Endothelial cell of umbilical vein (primary cell): ENCODE measurements around the gene MEF2D. TPM values are rescaled to one million over a fixed set of nuclear protein-coding genes. Genes with fewer than 3 reads are reported as not detected.

ENCODE experiments used
- BruUV-seq: library from RNA; stranded (reverse); fragments of 400-500 nt; replicated peaks from 2 replicates; lab custom pipeline; 2021; lab: Mats Ljungman, UMichigan
- CTCF ChIA-PET: fragments of 300-600, 350-600 bp; sonication (Branson Sonifier 250); formaldehyde crosslinking; loops from one replicate; lab custom pipeline; 2021; ENCODE audit warnings: antibody characterized with exemption, inconsistent platforms; lab: Charles Lee
- POLR2A ChIA-PET: fragments of 300-600, 350-600 bp; sonication (Branson Sonifier 250); formaldehyde crosslinking; loops from one replicate; lab custom pipeline; 2021; ENCODE audit warnings: antibody characterized with exemption, inconsistent platforms; lab: Charles Lee
- DNase-seq: peaks from one replicate; pipeline ENCODE4 v3.0.0-alpha.2; 2011; ENCODE audit warnings: low read depth, low spot score
- FAIRE-seq: peaks from 2 replicates; lab custom pipeline; 2011; peaks lifted over from hg19 to GRCh38; lab: Jason Lieb, UNC
- H2AFZ ChIP-seq: 2 replicates; pipeline ENCODE4 v1.6.0; 2012; ENCODE audit warnings: low read depth, low read length, control low read depth, inconsistent platforms
- H3K27ac ChIP-seq: 2 replicates; pipeline ENCODE4 v1.5.1; 2011; ENCODE audit warnings: low read depth, mild to moderate bottlenecking, control low read depth, low read length, moderate library complexity; ENCODE audit not compliant: insufficient read depth
- H3K27me3 ChIP-seq, 2 experiments: 2 replicates each; pipeline versions ENCODE4 v1.6.0 to v1.6.1; 2011; ENCODE audit warnings: low read length in 2 of 2, mixed read lengths in 1 of 2; ENCODE audit not compliant: control insufficient read depth in 2 of 2, insufficient read depth in 2 of 2
- H3K36me3 ChIP-seq, 2 experiments: 2 replicates in 1 of 2; 3 replicates in 1 of 2; pipeline ENCODE4 v1.5.1; 2011; ENCODE audit warnings: low read length in 2 of 2, mild to moderate bottlenecking in 1 of 2, moderate library complexity in 1 of 2; ENCODE audit not compliant: control insufficient read depth in 2 of 2, insufficient read depth in 2 of 2; ENCODE audit errors: extremely low read depth in 1 of 2
- H3K4me1 ChIP-seq: 3 replicates; pipeline ENCODE4 v1.5.1; 2011; ENCODE audit warnings: mild to moderate bottlenecking, low read length; ENCODE audit not compliant: control insufficient read depth, insufficient read depth; ENCODE audit errors: extremely low read depth
- H3K4me2 ChIP-seq: 2 replicates; pipeline ENCODE4 v1.6.1; 2011; ENCODE audit warnings: low read length, control low read depth, mixed read lengths; ENCODE audit not compliant: insufficient read depth
- H3K4me3 ChIP-seq, 3 experiments: fragments of 200-600 bp in 1 of 3; sonication (generic), shearing (Covaris generic) in 1 of 3; replicated peaks in 1 of 3; 2 replicates each; pipeline ENCODE4 v1.5.1; 2011 to 2016; ENCODE audit warnings: control low read depth in 3 of 3, low read length in 3 of 3, mild to moderate bottlenecking in 2 of 3, inconsistent platforms in 1 of 3, low read depth in 1 of 3, moderate library complexity in 1 of 3; ENCODE audit not compliant: insufficient read depth in 1 of 3
- H3K79me2 ChIP-seq: 2 replicates; pipeline ENCODE4 v1.6.0; 2012; ENCODE audit warnings: low read length, inconsistent platforms; ENCODE audit not compliant: control insufficient read depth, insufficient read depth
- H3K9ac ChIP-seq: replicated peaks from 2 replicates; pipeline ENCODE3; 2011; ENCODE audit warnings: low read length, control low read depth; ENCODE audit not compliant: insufficient read depth; ENCODE audit errors: extremely low read depth
- H3K9me1 ChIP-seq: replicated peaks from 3 replicates; pipeline ENCODE4 v1.6.0; 2011; ENCODE audit warnings: mild to moderate bottlenecking, low read length; ENCODE audit not compliant: control insufficient read depth, insufficient read depth; ENCODE audit errors: extremely low read depth
- H3K9me3 ChIP-seq: replicated peaks from 2 replicates; pipeline ENCODE4 v1.5.1; 2012; ENCODE audit warnings: low read length, inconsistent platforms; ENCODE audit not compliant: control insufficient read depth, insufficient read depth
- H4K20me1 ChIP-seq: replicated peaks from 2 replicates; pipeline ENCODE3; 2011; ENCODE audit warnings: mild to moderate bottlenecking, low read length; ENCODE audit not compliant: control insufficient read depth, insufficient read depth; ENCODE audit errors: extremely low read depth
- EZH2 ChIP-seq: IDR thresholded peaks from 2 replicates; pipeline ENCODE4 v1.6.1; 2012; ENCODE audit warnings: borderline replicate concordance, low read depth, mild to moderate bottlenecking, moderate library complexity, low read length, inconsistent platforms; ENCODE audit not compliant: severe bottlenecking
- FOS ChIP-seq: IDR thresholded peaks from 2 replicates; pipeline ENCODE4 v1.6.1; 2011; ENCODE audit warnings: mild to moderate bottlenecking, low read length, moderate library complexity, borderline replicate concordance; ENCODE audit not compliant: insufficient read depth
- GATA2 ChIP-seq: IDR thresholded peaks from 2 replicates; pipeline ENCODE4 v1.7.0; 2011; ENCODE audit warnings: low read depth, mild to moderate bottlenecking, moderate library complexity, mixed read lengths, low read length; ENCODE audit not compliant: insufficient read length, insufficient read depth
- JUN ChIP-seq: IDR thresholded peaks from 2 replicates; pipeline ENCODE4 v1.6.1; 2011; ENCODE audit warnings: borderline replicate concordance, low read depth; ENCODE audit not compliant: insufficient read length, insufficient read depth
- MYC ChIP-seq: IDR thresholded peaks from one replicate; pipeline ENCODE4 v1.6.1; 2011; ENCODE audit warnings: mild to moderate bottlenecking, low read depth, low read length
- POLR2A ChIP-seq: IDR thresholded peaks from 2 replicates; pipeline ENCODE4 v1.6.1; 2012; ENCODE audit warnings: low read depth, mild to moderate bottlenecking, control low read depth, low read length
- POLR2AphosphoS5 ChIP-seq: IDR thresholded peaks from 2 replicates; pipeline ENCODE4 v1.6.1; 2012; ENCODE audit warnings: low read depth, mild to moderate bottlenecking, control low read depth, low read length, moderate library complexity; ENCODE audit not compliant: insufficient read depth
- dilution Hi-C: fragments of 300-500 bp; cut with MboI; formaldehyde crosslinking; loops from one replicate; pipeline ENCODE4 v1.15.0; 2019; ENCODE audit warnings: low sequenced_read_pairs; ENCODE audit not compliant: extremely low pct_ligation_motif_present
- intact Hi-C: fragments of 100-400 bp; cut with micrococcal nuclease; formaldehyde crosslinking; loops from one replicate; pipeline ENCODE4 v1.10.0; 2022
- polyA plus RNA-seq, 4 experiments: library from polyadenylated mRNA; depleted of rRNA in 3 of 4; stranded (reverse) in 3 of 4; unstranded in 1 of 4; fragments of >200 nt; gene quantifications; 2 replicates each; pipeline versions ENCODE4 v1.2.1 to v1.2.3, GENCODE V29; 2011 to 2012; ENCODE audit warnings: missing spikeins in 1 of 4
- total RNA-seq: library from RNA; stranded (reverse); gene quantifications from 2 replicates; pipeline ENCODE4 v1.2.3, GENCODE V29; 2021
- TF ChIP-seq, protein P1 (sequence below): IDR thresholded peaks from 2 replicates; pipeline ENCODE4 v1.6.1; 2011; ENCODE audit not compliant: insufficient read depth, insufficient read length
- TF ChIP-seq, protein P2 (sequence below), 2 donors: IDR thresholded peaks; 1 replicate in 1 of 2; 2 replicates in 1 of 2; pipeline ENCODE4 v1.5.1; 2011; ENCODE audit warnings: low read length in 2 of 2, mild to moderate bottlenecking in 2 of 2, moderate library complexity in 2 of 2, control low read depth in 1 of 2, inconsistent platforms in 1 of 2, low read depth in 1 of 2; ENCODE audit not compliant: insufficient read depth in 1 of 2; ENCODE audit errors: extremely low read depth in 1 of 2

Gene MEF2D
- total and polyA plus RNA-seq, 2 donors (not counting 3 experiments of a cell fraction or from before 2014, with no cell fraction given): 45.4 to 52.2 TPM

GRCh38 chr1:156525071-156525501, 24.5 kb upstream of the MEF2D start:
- POLR2A ChIA-PET: no interaction called here
- Histone ChIP-seq H3K79me2 (no peaks in the 10 kb centered on the region), H3K4me1 (no peaks in the 10 kb centered on the region), H3K27ac (no peak overlapping the region), H3K9me3 (no peaks in the 10 kb centered on the region), H3K36me3 (peaks cover 4 to 8% of the 10 kb centered on the region in 2 experiments), H3K9me1 (no peaks in the 10 kb centered on the region), H3K4me2 (no peak overlapping the region), H3K4me3 (no peak overlapping the region), H3K9ac (no peak overlapping the region), H3K27me3 (no peaks in the 10 kb centered on the region), H4K20me1 (no peaks in the 10 kb centered on the region), H2AFZ (no peak overlapping the region)
- no TSS peak for BruUV-seq
- DNase-seq: no peak
- no peak for FAIRE-seq
- intact Hi-C loops: loop anchor here (5.0 kb wide), 1 partner anchor 43 kb away; no protein-coding TSS in a partner anchor
- TF ChIP-seq JUN (no peak), GATA2 (no peak), FOS (no peak), MYC (no peak), POLR2AphosphoS5 (no peak), EZH2 (no peak), POLR2A (no peak)
- TF ChIP-seq, protein P1, sequence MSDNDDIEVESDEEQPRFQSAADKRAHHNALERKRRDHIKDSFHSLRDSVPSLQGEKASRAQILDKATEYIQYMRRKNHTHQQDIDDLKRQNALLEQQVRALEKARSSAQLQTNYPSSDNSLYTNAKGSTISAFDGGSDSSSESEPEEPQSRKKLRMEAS: no peak
- TF ChIP-seq, protein P2, sequence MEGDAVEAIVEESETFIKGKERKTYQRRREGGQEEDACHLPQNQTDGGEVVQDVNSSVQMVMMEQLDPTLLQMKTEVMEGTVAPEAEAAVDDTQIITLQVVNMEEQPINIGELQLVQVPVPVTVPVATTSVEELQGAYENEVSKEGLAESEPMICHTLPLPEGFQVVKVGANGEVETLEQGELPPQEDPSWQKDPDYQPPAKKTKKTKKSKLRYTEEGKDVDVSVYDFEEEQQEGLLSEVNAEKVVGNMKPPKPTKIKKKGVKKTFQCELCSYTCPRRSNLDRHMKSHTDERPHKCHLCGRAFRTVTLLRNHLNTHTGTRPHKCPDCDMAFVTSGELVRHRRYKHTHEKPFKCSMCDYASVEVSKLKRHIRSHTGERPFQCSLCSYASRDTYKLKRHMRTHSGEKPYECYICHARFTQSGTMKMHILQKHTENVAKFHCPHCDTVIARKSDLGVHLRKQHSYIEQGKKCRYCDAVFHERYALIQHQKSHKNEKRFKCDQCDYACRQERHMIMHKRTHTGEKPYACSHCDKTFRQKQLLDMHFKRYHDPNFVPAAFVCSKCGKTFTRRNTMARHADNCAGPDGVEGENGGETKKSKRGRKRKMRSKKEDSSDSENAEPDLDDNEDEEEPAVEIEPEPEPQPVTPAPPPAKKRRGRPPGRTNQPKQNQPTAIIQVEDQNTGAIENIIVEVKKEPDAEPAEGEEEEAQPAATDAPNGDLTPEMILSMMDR (IDR thresholded peaks at IDR 0.05; ENCODE audit: extremely low read depth in 1 of 2, insufficient read depth in 1 of 2, low read depth in 1 of 2, low read length in 2 of 2): no peak
- CTCF ChIA-PET: interaction anchor here (0.7 to 5.8 kb wide), 8 partner anchors 8 to 84 kb away, joined by 3 to 44 read pairs (median 4); no protein-coding TSS in a partner anchor
- dilution Hi-C loops: no loop called here
